Measurements from ENCODE around the gene ARHGAP29. TPM values are rescaled to one million over a fixed set of nuclear protein-coding genes. Genes with fewer than 3 reads are reported as not detected.

The ARHGAP29 gene
- total and polyA plus RNA-seq, 12 donors = 5.3 to 16.7 (median 10.4) TPM

DNA sequence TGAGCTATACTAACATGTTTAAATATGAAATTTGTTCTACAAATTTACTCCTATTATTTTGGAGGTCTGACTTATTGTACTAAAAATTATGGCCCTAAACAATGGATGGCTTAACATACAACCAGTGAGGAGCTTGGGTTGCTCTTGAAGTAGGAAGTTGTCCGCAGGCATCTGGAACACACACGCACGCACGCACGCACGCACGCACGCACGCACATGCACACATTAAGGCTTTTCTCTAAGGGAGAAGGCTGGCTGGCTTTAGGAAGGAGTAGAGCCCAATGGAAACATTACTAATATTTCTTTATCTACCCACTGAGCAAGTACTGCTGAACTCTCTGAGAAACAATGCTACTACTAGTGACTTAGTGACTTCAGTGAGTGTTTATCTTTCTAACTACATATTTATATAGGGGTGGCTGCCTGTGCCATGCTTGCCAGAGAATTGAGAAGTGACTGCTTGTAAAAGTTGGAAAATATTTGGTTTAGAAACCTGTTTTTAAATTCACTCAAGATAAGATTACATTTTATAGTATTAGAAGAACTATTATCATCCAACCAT is 16.2 kb upstream of the ARHGAP29 start:
- no peaks in the 10 kb centered on the region for H3K9me3 ChIP-seq (replicated peaks in 1 of 3)
- H3K27ac ChIP-seq = no peak overlapping the region
- no peaks in the 10 kb centered on the region for H3K27me3 ChIP-seq
- DNase-seq = no peak
- no peaks in the 10 kb centered on the region for H3K36me3 ChIP-seq (replicated peaks in 1 of 2)
- 96 to 98% (median 96%) methylated on average over 9 of the region's 9 CpGs for WGBS, 4 donors
- TF ChIP-seq POLR2A (IDR thresholded peaks at IDR 0.05) = no peak
- TF ChIP-seq, protein P1, sequence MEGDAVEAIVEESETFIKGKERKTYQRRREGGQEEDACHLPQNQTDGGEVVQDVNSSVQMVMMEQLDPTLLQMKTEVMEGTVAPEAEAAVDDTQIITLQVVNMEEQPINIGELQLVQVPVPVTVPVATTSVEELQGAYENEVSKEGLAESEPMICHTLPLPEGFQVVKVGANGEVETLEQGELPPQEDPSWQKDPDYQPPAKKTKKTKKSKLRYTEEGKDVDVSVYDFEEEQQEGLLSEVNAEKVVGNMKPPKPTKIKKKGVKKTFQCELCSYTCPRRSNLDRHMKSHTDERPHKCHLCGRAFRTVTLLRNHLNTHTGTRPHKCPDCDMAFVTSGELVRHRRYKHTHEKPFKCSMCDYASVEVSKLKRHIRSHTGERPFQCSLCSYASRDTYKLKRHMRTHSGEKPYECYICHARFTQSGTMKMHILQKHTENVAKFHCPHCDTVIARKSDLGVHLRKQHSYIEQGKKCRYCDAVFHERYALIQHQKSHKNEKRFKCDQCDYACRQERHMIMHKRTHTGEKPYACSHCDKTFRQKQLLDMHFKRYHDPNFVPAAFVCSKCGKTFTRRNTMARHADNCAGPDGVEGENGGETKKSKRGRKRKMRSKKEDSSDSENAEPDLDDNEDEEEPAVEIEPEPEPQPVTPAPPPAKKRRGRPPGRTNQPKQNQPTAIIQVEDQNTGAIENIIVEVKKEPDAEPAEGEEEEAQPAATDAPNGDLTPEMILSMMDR (IDR thresholded peaks at IDR 0.05) = no peak
- intact Hi-C loops (cut with DNase I) = no loop called here
- no peaks in the 10 kb centered on the region for H3K4me1 ChIP-seq (replicated peaks in 1 of 2)
- H3K4me3 ChIP-seq = no peak overlapping the region

DNA sequence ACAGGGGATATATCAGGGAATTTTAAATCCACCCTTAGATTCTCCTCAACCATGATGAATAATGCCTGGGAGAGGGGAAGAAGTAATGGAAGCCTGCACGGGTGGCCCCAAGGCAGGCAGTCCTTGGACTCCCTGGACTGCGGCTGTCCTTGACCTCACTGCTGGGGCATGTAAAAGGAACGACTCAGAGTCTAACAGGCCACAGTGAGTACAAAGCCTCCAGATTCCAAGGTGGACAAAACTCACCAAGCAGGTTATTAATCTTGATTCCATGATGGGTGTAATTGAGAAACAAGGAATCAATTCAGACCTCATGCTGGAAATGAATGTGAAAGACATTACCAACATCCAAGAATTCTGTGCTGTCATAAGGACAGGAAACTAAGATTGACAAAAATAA is 13.0 kb upstream of the ARHGAP29 start:
- H3K27ac ChIP-seq = no peak overlapping the region
- no peak overlapping the region for H3K4me3 ChIP-seq
- 44 to 63% (median 57%) methylated on average over 3 of the region's 3 CpGs for WGBS, 4 donors
- no peak for TF ChIP-seq POLR2A (IDR thresholded peaks at IDR 0.05)
- TF ChIP-seq, protein P1 (IDR thresholded peaks at IDR 0.05) = no peak
- DNase-seq = no peak
- intact Hi-C loops (cut with DNase I) = no loop called here
- H3K9me3 ChIP-seq (replicated peaks in 1 of 3) = no peaks in the 10 kb centered on the region
- peaks cover 6 to 10% of the 10 kb centered on the region in 2 donors for H3K4me1 ChIP-seq (replicated peaks in 1 of 2)
- no peaks in the 10 kb centered on the region for H3K27me3 ChIP-seq
- no peaks in the 10 kb centered on the region for H3K36me3 ChIP-seq (replicated peaks in 1 of 2)

DNA sequence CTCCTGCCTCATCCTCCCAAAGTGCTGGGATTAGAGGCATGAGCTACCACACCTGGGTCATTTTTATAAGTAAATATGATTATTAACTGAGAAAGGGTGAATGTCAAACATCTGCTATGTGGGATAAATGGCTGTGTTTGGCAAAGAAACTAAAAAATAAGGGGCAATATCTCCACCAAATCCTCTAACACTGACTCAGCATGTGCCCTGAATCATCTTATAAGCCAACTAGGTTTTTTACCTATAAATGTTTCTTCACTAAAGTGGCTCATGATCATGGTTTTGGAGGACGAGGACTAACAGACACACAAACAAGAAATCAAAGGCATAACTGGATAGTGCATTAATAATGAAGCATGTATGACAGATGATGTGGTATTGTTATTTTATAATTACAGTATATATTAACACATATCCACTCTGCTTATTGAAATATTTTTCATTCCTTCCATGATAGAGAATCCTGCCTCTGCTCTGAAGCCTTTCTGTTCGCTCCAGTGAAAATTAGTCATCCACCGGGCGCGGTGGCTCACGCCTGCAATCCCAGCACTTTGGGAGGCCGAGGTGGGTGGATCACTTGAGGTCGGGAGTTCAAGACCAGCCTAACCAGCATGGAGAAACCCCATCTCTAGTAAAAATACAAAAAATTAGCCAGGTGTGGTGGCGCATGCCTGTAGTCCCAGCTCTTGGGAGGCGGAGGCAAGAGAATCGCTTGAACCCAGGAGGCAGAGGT is 11.7 kb upstream of the ARHGAP29 start:
- WGBS, 4 donors = 89 to 96% (median 93%) methylated on average over 11 of the region's 11 CpGs
- DNase-seq = no peak
- Histone ChIP-seq H3K27ac (no peak overlapping the region), H3K4me1 (replicated peaks in 1 of 2) (peaks cover 6 to 10% of the 10 kb centered on the region in 2 donors), H3K27me3 (no peaks in the 10 kb centered on the region), H3K4me3 (no peak overlapping the region), H3K9me3 (replicated peaks in 1 of 3) (no peaks in the 10 kb centered on the region), H3K36me3 (replicated peaks in 1 of 2) (no peaks in the 10 kb centered on the region)
- TF ChIP-seq, protein P1 (IDR thresholded peaks at IDR 0.05) = no peak
- no peak for TF ChIP-seq POLR2A (IDR thresholded peaks at IDR 0.05)
- intact Hi-C loops (cut with DNase I) = no loop called here

DNA sequence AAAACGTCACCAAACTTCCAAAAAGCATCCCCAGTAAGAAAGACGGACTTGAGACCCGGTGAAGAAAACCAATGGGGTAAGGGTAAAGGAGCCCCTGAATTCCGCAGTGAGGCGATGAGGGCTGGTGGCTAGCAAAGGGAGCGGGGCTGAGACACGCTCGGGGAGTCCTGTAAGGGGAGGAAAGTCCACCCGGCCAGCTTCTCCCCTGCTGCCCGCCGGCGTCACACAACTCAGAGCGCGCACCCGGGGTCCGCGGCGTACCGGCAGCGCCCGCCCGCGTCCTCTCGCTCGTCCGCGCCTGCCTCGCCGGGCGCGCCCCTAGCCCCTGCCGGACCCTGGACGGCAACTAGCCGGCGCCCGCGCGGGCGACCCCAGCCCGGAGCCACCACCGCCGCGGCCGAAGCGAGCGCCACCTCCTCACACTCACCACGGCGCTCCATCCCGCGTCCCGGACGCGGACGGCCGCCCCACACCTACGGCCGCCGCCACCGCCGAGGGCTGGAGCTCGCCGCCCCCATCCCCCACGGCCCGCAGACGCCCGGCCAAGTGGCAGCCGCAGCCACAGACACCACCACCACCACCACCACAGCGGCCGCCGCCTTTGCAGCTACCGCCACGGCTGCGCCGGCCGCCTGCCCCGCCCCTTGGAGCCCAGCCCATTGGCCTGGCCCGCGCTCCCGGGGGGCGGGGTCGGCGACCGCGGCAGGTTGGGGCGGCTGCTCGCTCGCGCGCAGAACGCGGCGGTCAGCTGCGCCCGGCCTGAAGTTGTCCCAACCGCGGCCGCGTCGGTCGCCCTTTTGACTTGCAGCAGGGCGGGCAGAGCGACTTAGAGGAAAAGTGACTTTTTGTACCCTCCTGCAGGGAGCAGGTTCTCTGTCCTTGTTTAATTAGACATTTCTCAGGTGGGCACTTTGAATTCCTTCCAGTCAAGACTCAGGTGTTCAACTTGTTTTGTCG is 10.0 kb upstream of the ARHGAP29 start:
- 1 to 4% (median 1%) methylated on average over 9 to 103 of the region's 103 CpGs for WGBS, 4 donors
- intact Hi-C loops (cut with DNase I) = no loop called here
- H3K9me3 ChIP-seq (replicated peaks in 1 of 3) = peaks cover 0 to 16% (median 14%) of the 10 kb centered on the region in 3 donors
- H3K27me3 ChIP-seq = no peaks in the 10 kb centered on the region
- no peaks in the 10 kb centered on the region for H3K36me3 ChIP-seq (replicated peaks in 1 of 2)
- peaks cover 6 to 10% of the 10 kb centered on the region in 2 donors for H3K4me1 ChIP-seq (replicated peaks in 1 of 2)
- H3K27ac ChIP-seq = peak overlapping the region in 3 of 5 donors; percentile 35 to 75 (median 42)
- peak; percentile 59 to 78 (median 73) for DNase-seq
- TF ChIP-seq, protein P1 (IDR thresholded peaks at IDR 0.05) = no peak
- peak; percentile 53 to 54 for TF ChIP-seq POLR2A (IDR thresholded peaks at IDR 0.05)
- H3K4me3 ChIP-seq = peak overlapping the region in 3 of 4 donors; percentile 3 to 82 (median 64)

Data from adrenal gland (tissue), 12 donors.